AG04449 (cell line): Measurements from ENCODE around the gene ADCK2.

Source experiments
- CTCF ChIA-PET: fragments of 350-600 bp; formaldehyde crosslinking; extraction: SDS; loops from one replicate; lab custom pipeline; 2021; ENCODE audit warnings: antibody characterized with exemption; lab: Yijun Ruan, JAX
- POLR2A ChIA-PET: fragments of 400-600, 350-600 bp; formaldehyde crosslinking; extraction: SDS; loops from one replicate; lab custom pipeline; 2020; ENCODE audit warnings: antibody characterized with exemption, inconsistent platforms; lab: Yijun Ruan, JAX
- DNase-seq: peaks from one replicate; pipeline ENCODE4 v3.0.0-alpha.2; 2010; ENCODE audit warnings: low read depth, low spot score
- H3K4me3 ChIP-seq: 2 replicates; pipeline ENCODE4 v1.5.1; 2011; ENCODE audit warnings: low read depth, mild to moderate bottlenecking, control low read depth, low read length
- CTCF ChIP-seq: IDR thresholded peaks from one replicate; pipeline ENCODE4 v1.5.1; 2011; ENCODE audit warnings: mild to moderate bottlenecking, moderate library complexity, low read length, control low read depth, inconsistent platforms; ENCODE audit not compliant: insufficient read depth; ENCODE audit errors: missing control alignments

The ADCK2 gene

GRCh38 chr7:140646931-140647647, 25.7 kb upstream of the ADCK2 start:
- POLR2A ChIA-PET = no interaction called here
- peak; percentile 63 for TF ChIP-seq CTCF
- no peak for DNase-seq
- CTCF ChIA-PET = interaction anchor here (0.6 to 9.6 kb wide), 5 partner anchors 14 to 748 kb away, joined by 3 to 309 read pairs (median 4); no protein-coding TSS in a partner anchor
- H3K4me3 ChIP-seq = no peak overlapping the region

- ChIA-PET CTCF (interaction anchor here (0.8 to 9.6 kb wide), 3 partner anchors 10 to 144 kb away, joined by 3 to 309 read pairs (median 3); no protein-coding TSS in a partner anchor), POLR2A (no interaction called here)
- no peak for TF ChIP-seq CTCF
- H3K4me3 ChIP-seq = no peak overlapping the region
- DNase-seq = no peak
Measured at GRCh38 chr7:140649556-140650205, 23.1 kb upstream of the ADCK2 start.

- no peak overlapping the region for H3K4me3 ChIP-seq
- CTCF ChIA-PET = interaction anchor here (1.1 to 9.6 kb wide), 4 partner anchors 9 to 148 kb away, joined by 3 to 309 read pairs (median 4); partner anchors contain the start of gene DENND2A
- POLR2A ChIA-PET = no interaction called here
- DNase-seq = no peak
- no peak for TF ChIP-seq CTCF
Measured at GRCh38 chr7:140650367-140650766, 22.4 kb upstream of the ADCK2 start.

GRCh38 chr7:140653319-140654108, 19.2 kb upstream of the ADCK2 start:
- H3K4me3 ChIP-seq = no peak overlapping the region
- ChIA-PET CTCF (interaction anchor here (0.6 to 9.6 kb wide), 41 partner anchors 9 to 881 kb away, joined by 3 to 309 read pairs (median 4); no protein-coding TSS in a partner anchor), POLR2A (interaction anchor here (0.6 to 1.4 kb wide), 2 partner anchors 136 to 1625 kb away, joined by 3 read pairs; no protein-coding TSS in a partner anchor)
- no peak for DNase-seq
- TF ChIP-seq CTCF = peak; percentile 76

- DNase-seq = no peak
- H3K4me3 ChIP-seq = no peak overlapping the region
- CTCF ChIA-PET = interaction anchor here (0.6 to 9.6 kb wide), 32 partner anchors 12 to 880 kb away, joined by 3 to 309 read pairs (median 4); no protein-coding TSS in a partner anchor
- no peak for TF ChIP-seq CTCF
- POLR2A ChIA-PET = interaction anchor here (1.4 kb wide), 1 partner anchor 136 kb away, joined by 3 read pairs; no protein-coding TSS in a partner anchor
Measured at GRCh38 chr7:140654109-140654387, 18.7 kb upstream of the ADCK2 start.
